HCT116 (cell line): ENCODE results near the gene ADGRF4. TPM values are rescaled to one million over a fixed set of nuclear protein-coding genes. Genes with fewer than 3 reads are reported as not detected.

ENCODE experiments used
- ATAC-seq: fragments of 200-7000 bp; cut with Tn5 transposase; 2 replicates; pipeline ENCODE4 v1.9.1; 2020; ENCODE audit warnings: mild to moderate bottlenecking, moderate library complexity
- BruUV-seq: library from RNA; stranded (reverse); fragments of 400-500 nt; replicated peaks from 2 replicates; lab custom pipeline; 2021; lab: Mats Ljungman, UMichigan
- CTCF ChIA-PET: fragments of 300-600 bp; sonication (Branson Sonifier 250); formaldehyde crosslinking; loops from one replicate; lab custom pipeline; 2021; ENCODE audit warnings: antibody characterized with exemption; lab: Charles Lee
- POLR2A ChIA-PET: fragments of 300-600, 350-600 bp; sonication (Branson Sonifier 250); formaldehyde crosslinking; loops from one replicate; lab custom pipeline; 2021; ENCODE audit warnings: antibody characterized with exemption; lab: Charles Lee
- RAD21 ChIA-PET, 2 experiments: fragments of 300-600 bp; sonication (Branson Sonifier 250); formaldehyde crosslinking; loops; one replicate each; lab custom pipeline; 2023; ENCODE audit warnings: low total read pairs in 2 of 2; ENCODE audit not compliant: uncharacterized antibody in 2 of 2, unreplicated experiment in 2 of 2, low non-redundant PET in 1 of 2; lab: Charles Lee
- DNase-seq: peaks from one replicate; pipeline ENCODE4 v3.0.0-alpha.2; 2010; ENCODE audit warnings: low read depth, low spot score
- H2AFZ ChIP-seq: fragments of 200-600 bp; shearing (Covaris generic), sonication (generic); 2 replicates; pipeline ENCODE4 v1.6.1; 2017; ENCODE audit warnings: low read depth, mixed run types, mixed read lengths, antibody characterized with exemption, low read length; ENCODE audit not compliant: poor library complexity, severe bottlenecking
- H3K27ac ChIP-seq: 2 replicates; pipeline ENCODE4 v1.5.1; 2012; ENCODE audit warnings: low read depth, low read length
- H3K27me3 ChIP-seq: fragments of 200-600 bp; sonication (generic); 2 replicates; pipeline ENCODE4 v1.6.1; 2016; ENCODE audit warnings: mixed run types, low read length, mixed read lengths; ENCODE audit not compliant: insufficient read depth
- H3K36me3 ChIP-seq, 2 experiments: fragments of 200-500 bp in 1 of 2; fragments of 200-600 bp in 1 of 2; sonication (Bioruptor generic) in 1 of 2; sonication (generic) in 1 of 2; 2 replicates each; pipeline versions ENCODE4 v1.5.1 to v1.6.1; 2014 to 2016; ENCODE audit warnings: low read length in 2 of 2, inconsistent platforms in 1 of 2, mixed read lengths in 1 of 2, mixed run types in 1 of 2; ENCODE audit not compliant: insufficient read depth in 2 of 2, control insufficient read depth in 1 of 2
- H3K4me1 ChIP-seq, 2 experiments: fragments of 200-600 bp in 1 of 2; sonication (generic) in 1 of 2; 2 replicates each; pipeline versions ENCODE4 v1.5.1 to v1.6.1; 2012 to 2017; ENCODE audit warnings: low read length in 2 of 2, inconsistent platforms in 1 of 2, mild to moderate bottlenecking in 1 of 2, mixed read lengths in 1 of 2, mixed run types in 1 of 2, moderate library complexity in 1 of 2; ENCODE audit not compliant: insufficient read depth in 2 of 2, control insufficient read depth in 1 of 2
- H3K4me2 ChIP-seq: fragments of 200-600 bp; sonication (generic); 2 replicates; pipeline ENCODE4 v1.6.1; 2017; ENCODE audit warnings: mixed run types, low read length, mixed read lengths
- H3K4me3 ChIP-seq, 2 experiments: fragments of 200-600 bp in 1 of 2; sonication (generic) in 1 of 2; replicated peaks in 1 of 2; 2 replicates each; pipeline ENCODE4 v1.5.1; 2011 to 2016; ENCODE audit warnings: low read length in 2 of 2, control low read depth in 1 of 2, low read depth in 1 of 2, mild to moderate bottlenecking in 1 of 2, mixed read lengths in 1 of 2, mixed run types in 1 of 2
- H3K79me2 ChIP-seq: fragments of 200-600 bp; sonication (generic); 2 replicates; pipeline ENCODE4 v1.6.1; 2017; ENCODE audit warnings: mild to moderate bottlenecking, mixed run types, low read length, moderate library complexity, mixed read lengths; ENCODE audit not compliant: insufficient read depth
- H3K9ac ChIP-seq: fragments of 200-600 bp; sonication (generic); 2 replicates; pipeline ENCODE4 v1.6.1; 2016; ENCODE audit warnings: low read length, mixed read lengths
- H3K9me2 ChIP-seq: fragments of 200-600 bp; sonication (generic), shearing (Covaris generic); 2 replicates; pipeline ENCODE4 v1.6.1; 2017; ENCODE audit warnings: mixed run types, mild to moderate bottlenecking, moderate library complexity; ENCODE audit not compliant: insufficient read depth
- H3K9me3 ChIP-seq, 2 experiments: fragments of 200-500 bp in 1 of 2; fragments of 200-600 bp in 1 of 2; sonication (Bioruptor generic) in 1 of 2; sonication (generic) in 1 of 2; 2 replicates each; pipeline ENCODE4 v1.6.1; 2014 to 2017; ENCODE audit warnings: low read length in 2 of 2, mixed read lengths in 2 of 2, inconsistent platforms in 1 of 2, low read depth in 1 of 2, mild to moderate bottlenecking in 1 of 2, mixed run types in 1 of 2, moderate library complexity in 1 of 2; ENCODE audit not compliant: control insufficient read depth in 1 of 2, insufficient read depth in 1 of 2
- H4K20me1 ChIP-seq: fragments of 200-600 bp; sonication (generic), shearing (Covaris generic); 2 replicates; pipeline ENCODE4 v1.6.1; 2017; ENCODE audit warnings: mixed run types, mild to moderate bottlenecking, moderate library complexity; ENCODE audit not compliant: insufficient read depth
- CBX3 ChIP-seq: IDR thresholded peaks from 2 replicates; pipeline ENCODE4 v1.6.1; 2012; ENCODE audit warnings: low read depth
- CEBPB ChIP-seq: IDR thresholded peaks from 2 replicates; pipeline ENCODE4 v1.6.1; 2012; ENCODE audit warnings: low read depth
- ELF1 ChIP-seq: IDR thresholded peaks from 2 replicates; pipeline ENCODE4 v1.6.1; 2012; ENCODE audit warnings: low read depth, borderline replicate concordance
- EZH2 ChIP-seq: fragments of 200-600 bp; sonication (generic); IDR thresholded peaks from 2 replicates; pipeline ENCODE4 v1.6.1; 2017; ENCODE audit warnings: antibody characterized with exemption, mixed run types
- EZH2phosphoT487 ChIP-seq: fragments of 200-600 bp; IDR thresholded peaks from 2 replicates; pipeline ENCODE4 v1.6.1; 2018; ENCODE audit warnings: antibody characterized with exemption, borderline replicate concordance
- JUND ChIP-seq: IDR thresholded peaks from 2 replicates; pipeline ENCODE4 v1.6.1; 2012
- MAX ChIP-seq: IDR thresholded peaks from 2 replicates; pipeline ENCODE4 v1.6.1; 2012
- POLR2A ChIP-seq: IDR thresholded peaks from 2 replicates; pipeline ENCODE4 v1.7.0; 2011; ENCODE audit warnings: borderline replicate concordance; ENCODE audit not compliant: insufficient read depth, insufficient read length; ENCODE audit errors: extremely low read depth
- RAD21 ChIP-seq: IDR thresholded peaks from 2 replicates; pipeline ENCODE4 v1.6.1; 2012; ENCODE audit warnings: low read depth, mild to moderate bottlenecking
- REST ChIP-seq: IDR thresholded peaks from 2 replicates; pipeline ENCODE4 v1.6.1; 2012; ENCODE audit warnings: low read depth
- SIN3A ChIP-seq: IDR thresholded peaks from 2 replicates; pipeline ENCODE4 v1.6.1; 2012; ENCODE audit warnings: low read depth
- SRF ChIP-seq: IDR thresholded peaks from 2 replicates; pipeline ENCODE4 v1.6.1; 2012; ENCODE audit warnings: low read depth
- YY1 ChIP-seq: IDR thresholded peaks from 2 replicates; pipeline ENCODE4 v1.6.1; 2011; ENCODE audit warnings: low read length, low read depth, moderate library complexity, mild to moderate bottlenecking; ENCODE audit not compliant: insufficient replicate concordance; ENCODE audit errors: extremely low read depth
- ZBTB33 ChIP-seq: IDR thresholded peaks from 2 replicates; pipeline ENCODE4 v1.6.1; 2011; ENCODE audit warnings: mild to moderate bottlenecking, low read length, moderate library complexity; ENCODE audit not compliant: insufficient replicate concordance; ENCODE audit errors: extremely low read depth
- ZFX ChIP-seq: fragments of 450-650 bp; IDR thresholded peaks from 2 replicates; pipeline ENCODE4 v1.6.1; 2017
- ZNF274 ChIP-seq: fragments of 200-500 bp; sonication (Bioruptor generic); IDR thresholded peaks from 2 replicates; pipeline ENCODE4 v1.6.1; 2014; ENCODE audit warnings: mild to moderate bottlenecking, low read depth, low read length, inconsistent platforms
- intact Hi-C: fragments of 100-400 bp; cut with micrococcal nuclease; formaldehyde crosslinking; loops from 2 replicates; pipeline ENCODE4 v1.10.0; 2022
- total RNA-seq: library from RNA; stranded (reverse); gene quantifications from one replicate; pipeline ENCODE4 v1.2.1, GENCODE V29; 2021; ENCODE audit not compliant: unreplicated experiment
- TF ChIP-seq, protein P1 (sequence below), 3 experiments: fragments of 200-600 bp in 1 of 3; sonication (generic) in 1 of 3; IDR thresholded peaks in 2 of 3; conservative IDR thresholded peaks in 1 of 3; 2 replicates each; pipeline ENCODE4 v1.5.1; 2012 to 2017; ENCODE audit warnings: low read depth in 2 of 3, low read length in 2 of 3, antibody characterized with exemption in 1 of 3, borderline replicate concordance in 1 of 3, control low read depth in 1 of 3, mild to moderate bottlenecking in 1 of 3, mixed read lengths in 1 of 3, mixed run types in 1 of 3, moderate library complexity in 1 of 3; ENCODE audit not compliant: insufficient read depth in 1 of 3

Gene ADGRF4
- total RNA-seq, 1 experiment from 2014 or later = not detected

- H3K9me2 ChIP-seq = no peaks in the 10 kb centered on the region
- H3K9me3 ChIP-seq = no peaks in the 10 kb centered on the region
- no peak for DNase-seq
- no peak overlapping the region for H3K4me3 ChIP-seq
- H3K9ac ChIP-seq = no peak overlapping the region
- TF ChIP-seq POLR2A (no peak), SIN3A (no peak), EZH2phosphoT487 (no peak), CEBPB (no peak), ZFX (no peak), ZNF274 (no peak), MAX (no peak), YY1 (no peak), CBX3 (no peak), ZBTB33 (no peak), REST (no peak), RAD21 (no peak), EZH2 (no peak), JUND (no peak), SRF (no peak), ELF1 (no peak)
- TF ChIP-seq, protein P1, sequence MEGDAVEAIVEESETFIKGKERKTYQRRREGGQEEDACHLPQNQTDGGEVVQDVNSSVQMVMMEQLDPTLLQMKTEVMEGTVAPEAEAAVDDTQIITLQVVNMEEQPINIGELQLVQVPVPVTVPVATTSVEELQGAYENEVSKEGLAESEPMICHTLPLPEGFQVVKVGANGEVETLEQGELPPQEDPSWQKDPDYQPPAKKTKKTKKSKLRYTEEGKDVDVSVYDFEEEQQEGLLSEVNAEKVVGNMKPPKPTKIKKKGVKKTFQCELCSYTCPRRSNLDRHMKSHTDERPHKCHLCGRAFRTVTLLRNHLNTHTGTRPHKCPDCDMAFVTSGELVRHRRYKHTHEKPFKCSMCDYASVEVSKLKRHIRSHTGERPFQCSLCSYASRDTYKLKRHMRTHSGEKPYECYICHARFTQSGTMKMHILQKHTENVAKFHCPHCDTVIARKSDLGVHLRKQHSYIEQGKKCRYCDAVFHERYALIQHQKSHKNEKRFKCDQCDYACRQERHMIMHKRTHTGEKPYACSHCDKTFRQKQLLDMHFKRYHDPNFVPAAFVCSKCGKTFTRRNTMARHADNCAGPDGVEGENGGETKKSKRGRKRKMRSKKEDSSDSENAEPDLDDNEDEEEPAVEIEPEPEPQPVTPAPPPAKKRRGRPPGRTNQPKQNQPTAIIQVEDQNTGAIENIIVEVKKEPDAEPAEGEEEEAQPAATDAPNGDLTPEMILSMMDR (IDR thresholded peaks at IDR 0.05 in 2 of 3, conservative IDR thresholded peaks at IDR 0.05 in 1 of 3; ENCODE audit: borderline replicate concordance in 1 of 3, insufficient read depth in 1 of 3, low read depth in 2 of 3, low read length in 2 of 3) = no peak
- no peaks in the 10 kb centered on the region for H3K27me3 ChIP-seq
- H2AFZ ChIP-seq = no peak overlapping the region
- H3K36me3 ChIP-seq = no peaks in the 10 kb centered on the region
- RAD21 ChIA-PET = no interaction called here
- POLR2A ChIA-PET = no interaction called here
- no peaks in the 10 kb centered on the region for H3K4me1 ChIP-seq
- no peak overlapping the region for H3K4me2 ChIP-seq
- no peak for ATAC-seq
- intact Hi-C loops = no loop called here
- H3K27ac ChIP-seq = no peak overlapping the region
- H4K20me1 ChIP-seq = no peaks in the 10 kb centered on the region
- CTCF ChIA-PET = no interaction called here
- no peaks in the 10 kb centered on the region for H3K79me2 ChIP-seq
- no TSS peak for BruUV-seq
These were observed 18.3 kb upstream of the ADGRF4 start for GRCh38 chr6:47680051-47680450.
